ENCODE measurements around the gene SP5. TPM values are rescaled to one million over a fixed set of nuclear protein-coding genes. Genes with fewer than 3 reads are reported as not detected.
"Not testable (repeated sequence)": the region's sequence is repeated elsewhere in the genome, so short reads cannot be mapped to it uniquely, and the experiment has no call there.

Gene SP5
- total RNA-seq, 1 experiment from 2014 or later = not detected

DNA sequence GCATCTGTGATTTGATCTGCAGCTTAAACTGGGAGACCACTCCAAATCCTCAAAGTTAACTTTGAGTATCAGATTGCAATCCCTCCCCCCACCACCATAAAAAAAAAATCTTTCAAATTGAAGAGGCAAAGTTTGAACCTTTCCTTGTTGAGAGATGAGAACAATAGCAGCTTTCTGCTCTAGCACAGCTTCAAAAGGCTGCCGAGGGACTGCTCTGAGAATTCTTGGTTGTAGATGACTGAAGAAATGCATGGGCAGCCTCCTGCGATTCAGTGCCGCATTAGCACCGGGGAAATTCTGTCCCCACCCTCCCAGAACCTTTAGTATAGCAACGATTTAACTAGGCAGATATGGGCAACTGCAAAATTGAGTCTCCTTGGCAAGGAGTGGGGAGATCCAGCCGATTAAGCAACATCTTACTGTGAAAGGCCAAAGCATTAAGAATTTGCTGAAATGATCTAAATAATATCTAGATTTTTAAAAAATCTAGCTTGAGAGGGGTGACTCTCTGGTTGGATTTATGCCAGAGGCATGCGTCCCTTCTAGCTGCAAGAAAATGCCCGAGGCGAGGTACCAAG lies 3.9 kb upstream of the SP5 start:
- DNase-seq (ENCODE audit: low read depth) = no peak

DNA sequence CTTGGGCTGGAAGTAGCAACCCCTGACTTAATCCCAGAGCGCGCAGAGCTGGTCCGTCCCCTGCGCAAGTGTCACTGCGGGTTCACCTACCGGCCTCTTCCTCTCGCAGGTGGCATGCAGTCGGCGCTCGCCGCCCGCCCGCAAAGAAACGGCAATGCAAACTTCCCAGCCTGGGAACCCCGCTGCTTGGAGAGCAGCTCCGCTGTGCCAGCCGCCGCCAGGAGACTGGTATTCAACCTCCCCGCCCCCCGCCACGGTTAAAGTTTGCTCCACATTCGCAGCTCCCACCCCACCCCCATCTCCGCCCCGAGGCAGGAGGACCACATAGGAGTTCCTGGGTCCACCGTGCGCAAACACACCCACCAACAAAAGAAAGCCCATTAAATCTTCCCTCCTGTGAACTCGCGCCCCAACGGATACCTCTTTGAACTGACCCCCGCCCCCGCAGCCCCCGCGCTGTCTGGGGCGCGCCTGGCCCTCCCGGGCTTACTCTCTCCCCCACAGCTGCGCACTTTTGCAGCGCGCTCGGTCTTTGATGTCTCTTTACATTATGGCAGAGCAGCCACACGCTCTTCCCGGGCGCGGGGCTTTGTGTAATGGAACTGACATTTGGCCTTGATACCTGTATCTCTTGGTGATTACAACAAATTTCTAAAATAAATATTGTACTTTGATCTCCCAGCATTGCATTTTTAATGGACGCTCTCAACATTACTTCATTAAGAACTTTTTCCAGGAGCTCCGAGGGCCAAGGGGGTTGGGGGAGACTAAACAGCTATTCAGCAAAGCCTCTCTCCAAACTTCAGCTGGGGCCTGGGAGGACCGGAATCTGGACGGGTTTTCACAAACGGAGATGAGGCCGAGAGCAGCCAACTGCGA lies 3.1 kb upstream of the SP5 start:
- no peak for DNase-seq (ENCODE audit: low read depth)

DNA sequence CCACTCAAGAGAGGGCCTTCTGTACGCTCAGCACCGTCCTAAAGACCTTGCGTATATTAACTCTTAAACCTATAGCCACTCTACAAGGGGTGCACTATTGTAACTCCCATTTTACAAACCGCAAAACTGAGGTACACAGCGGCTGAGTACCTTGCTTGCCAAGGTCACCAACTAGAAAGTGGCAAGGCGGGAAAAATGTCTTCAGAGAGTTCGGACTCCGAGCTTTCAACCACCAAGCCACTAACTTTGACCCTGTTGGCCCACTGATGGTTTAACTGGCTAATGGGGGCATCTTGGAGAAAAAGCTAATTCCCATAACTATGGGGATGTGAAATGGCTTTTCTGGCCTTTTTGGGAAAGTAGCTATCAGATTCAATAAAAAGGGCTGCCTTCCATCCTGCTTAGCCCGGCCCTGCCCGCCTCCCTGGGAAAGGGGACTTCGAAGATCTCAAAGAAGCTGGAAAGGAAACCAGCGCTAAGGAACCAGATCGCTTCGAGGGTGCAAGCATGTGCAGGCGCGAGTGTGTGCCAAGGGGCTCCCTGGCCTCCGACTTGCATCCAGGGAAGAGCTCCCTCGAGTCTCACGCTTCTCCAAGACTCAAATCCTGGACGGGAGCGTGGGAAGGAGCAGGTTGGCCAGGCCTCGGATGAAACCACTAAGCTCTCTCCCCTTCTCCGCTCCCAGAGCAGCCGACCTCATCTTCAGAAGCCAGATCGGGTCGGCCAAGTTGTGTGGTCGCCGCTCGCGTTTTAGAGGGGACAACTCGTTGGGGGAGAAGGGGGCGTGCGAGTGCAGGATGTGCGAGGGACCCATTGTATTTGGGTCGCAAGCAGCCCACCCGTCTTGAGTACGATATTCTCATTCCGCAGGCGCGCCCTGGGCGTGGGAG lies 2.2 kb upstream of the SP5 start:
- no peak for DNase-seq (ENCODE audit: low read depth)

DNA sequence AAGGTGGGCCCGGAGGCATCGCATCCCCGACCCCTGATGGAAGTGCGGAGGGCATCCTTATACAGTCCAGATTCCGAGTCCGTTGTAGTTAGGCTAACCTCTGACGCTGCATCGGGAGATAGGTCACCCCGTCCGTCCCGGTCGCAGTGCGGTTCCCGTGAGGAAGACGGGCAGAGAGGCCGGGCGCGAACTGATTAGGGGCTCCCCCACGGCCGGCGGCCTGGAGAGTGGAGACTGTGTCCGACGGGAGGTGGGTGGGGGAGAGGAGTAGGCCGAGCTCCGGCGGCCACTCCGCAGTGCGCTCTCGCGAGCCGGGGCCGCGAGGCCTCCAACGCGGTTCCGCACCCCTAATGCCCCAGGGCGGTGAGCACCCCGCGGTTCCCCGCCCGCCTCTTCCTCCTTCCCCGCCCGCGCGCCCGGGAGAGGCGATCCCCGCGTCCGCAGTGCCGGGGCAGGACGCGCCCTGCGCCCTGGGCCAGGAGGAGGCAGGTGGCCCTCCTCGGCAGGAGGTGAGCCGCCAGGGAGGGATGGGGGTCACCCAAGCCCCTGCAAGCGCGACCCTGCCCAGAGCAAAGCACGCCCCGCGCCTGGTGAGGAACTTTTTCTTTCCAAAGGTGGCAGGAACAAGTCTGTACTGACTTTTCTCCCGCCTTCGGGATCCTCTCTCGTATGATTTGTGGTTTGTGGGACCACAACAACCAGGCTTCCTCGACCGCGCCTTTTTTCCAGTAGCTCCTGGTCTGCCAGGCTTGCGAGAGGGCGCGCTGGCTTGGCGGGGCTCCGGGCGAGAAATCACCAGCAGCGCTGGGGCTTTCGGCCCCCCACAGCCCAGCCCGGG lies 1.4 kb upstream of the SP5 start:
- DNase-seq (ENCODE audit: low read depth) = no peak

DNA sequence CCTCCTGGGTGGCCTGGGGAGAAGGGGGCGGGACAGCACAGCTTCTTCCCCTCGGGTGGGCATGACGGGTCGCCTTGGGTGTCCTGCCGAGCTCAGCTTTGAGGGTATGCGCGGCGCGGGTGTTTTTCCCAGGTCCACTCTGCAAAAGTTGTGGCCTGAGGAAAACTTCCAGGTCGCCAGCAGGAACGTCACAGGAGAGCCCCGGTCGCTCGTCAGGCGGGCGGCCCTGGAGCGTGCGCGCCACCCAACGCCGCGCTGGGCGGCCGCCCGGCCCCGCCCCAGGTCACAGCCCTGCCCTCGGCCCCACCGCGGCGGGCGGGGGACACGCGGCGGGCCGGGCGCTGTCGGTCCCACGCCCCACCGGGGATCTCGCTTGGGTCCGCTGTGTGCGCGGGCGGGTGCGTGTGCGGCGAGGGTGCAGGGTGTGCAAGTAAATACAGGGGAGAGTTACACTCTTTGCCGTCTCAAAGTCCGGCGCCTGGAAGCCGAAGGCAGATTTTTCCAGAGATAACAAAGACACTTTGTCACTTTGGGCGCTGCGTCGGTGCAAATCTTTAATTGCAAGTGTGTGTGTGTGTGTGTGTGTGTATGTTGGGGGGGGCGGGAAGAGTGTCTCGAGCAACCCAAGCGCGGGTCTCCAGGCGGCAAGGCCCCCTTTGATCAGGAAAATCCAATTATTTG lies 616 bp upstream of the SP5 start:
- DNase-seq (ENCODE audit: low read depth) = no peak

DNA sequence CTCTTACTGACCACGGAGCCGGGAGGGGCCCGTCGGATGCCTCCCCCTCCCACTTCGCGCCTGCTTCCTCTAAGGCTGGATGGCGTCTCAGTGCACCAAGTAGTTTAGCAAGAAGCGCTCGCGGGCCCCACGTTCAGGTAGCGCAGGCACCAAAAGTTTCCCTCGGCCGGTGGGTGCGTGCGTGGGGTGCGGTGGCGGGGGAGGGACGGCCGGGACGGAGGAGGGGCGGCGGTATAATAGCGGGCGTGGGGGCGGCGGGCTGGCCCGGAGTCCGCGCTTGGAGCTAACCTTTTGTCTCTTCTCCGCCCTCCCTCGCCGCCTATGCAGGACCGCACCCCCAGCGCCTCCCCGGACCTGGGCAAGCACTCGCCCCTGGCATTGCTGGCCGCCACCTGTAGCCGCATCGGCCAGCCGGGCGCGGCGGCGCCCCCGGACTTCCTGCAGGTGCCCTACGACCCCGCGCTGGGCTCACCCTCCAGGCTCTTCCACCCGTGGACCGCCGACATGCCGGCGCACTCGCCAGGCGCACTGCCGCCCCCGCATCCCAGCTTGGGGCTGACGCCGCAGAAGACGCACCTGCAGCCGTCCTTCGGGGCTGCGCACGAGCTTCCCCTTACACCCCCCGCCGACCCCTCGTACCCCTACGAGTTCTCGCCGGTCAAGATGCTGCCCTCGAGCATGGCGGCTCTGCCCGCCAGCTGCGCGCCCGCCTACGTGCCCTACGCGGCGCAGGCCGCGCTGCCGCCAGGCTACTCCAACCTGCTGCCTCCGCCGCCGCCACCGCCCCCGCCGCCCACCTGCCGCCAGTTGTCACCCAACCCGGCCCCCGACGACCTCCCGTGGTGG lies 1.0 kb downstream of the SP5 start:
- DNase-seq (ENCODE audit: low read depth) = no peak

DNA sequence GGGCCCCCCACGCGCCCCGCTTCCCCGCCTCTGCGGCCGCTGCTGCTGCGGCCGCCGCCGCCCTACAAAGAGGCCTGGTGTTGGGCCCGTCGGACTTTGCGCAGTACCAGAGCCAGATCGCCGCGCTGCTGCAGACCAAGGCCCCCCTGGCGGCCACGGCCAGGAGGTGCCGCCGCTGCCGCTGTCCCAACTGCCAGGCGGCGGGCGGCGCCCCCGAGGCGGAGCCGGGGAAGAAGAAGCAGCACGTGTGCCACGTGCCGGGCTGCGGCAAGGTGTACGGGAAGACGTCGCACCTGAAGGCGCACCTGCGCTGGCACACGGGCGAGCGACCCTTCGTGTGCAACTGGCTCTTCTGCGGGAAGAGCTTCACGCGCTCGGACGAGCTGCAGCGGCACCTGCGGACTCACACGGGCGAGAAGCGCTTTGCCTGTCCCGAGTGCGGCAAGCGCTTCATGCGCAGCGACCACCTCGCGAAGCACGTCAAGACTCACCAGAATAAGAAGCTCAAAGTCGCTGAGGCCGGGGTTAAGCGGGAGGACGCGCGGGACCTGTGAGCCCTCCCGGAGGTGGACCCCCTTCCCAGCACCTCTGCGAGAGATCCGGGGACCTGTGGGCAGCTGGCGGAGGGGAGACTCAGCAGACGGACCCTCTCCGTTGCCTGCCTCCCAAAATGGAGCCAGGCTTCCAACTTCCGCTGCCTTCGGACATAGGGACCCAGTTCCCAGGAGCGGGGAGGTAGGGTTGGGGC lies 1.9 kb downstream of the SP5 start:
- no peak for DNase-seq (ENCODE audit: low read depth)

DNA sequence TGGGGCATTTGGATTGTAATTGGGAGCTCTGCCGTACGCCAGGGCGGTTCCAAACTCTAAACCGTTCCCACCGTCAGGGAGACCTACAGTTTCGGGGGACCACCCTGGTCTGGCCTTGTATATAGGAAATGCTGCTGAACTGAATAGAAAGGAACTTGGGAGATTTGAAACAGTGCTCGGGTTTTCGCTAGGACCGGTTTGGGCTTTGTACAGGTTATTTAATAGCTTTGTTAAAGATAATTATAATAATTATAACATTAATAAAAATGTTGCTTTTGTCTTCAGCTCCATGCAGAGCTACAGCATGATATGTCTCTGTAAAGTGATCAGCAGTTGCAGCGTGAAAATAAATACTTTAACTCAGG lies 2.4 kb downstream of the SP5 start:
- no peak for DNase-seq (ENCODE audit: low read depth)

DNA sequence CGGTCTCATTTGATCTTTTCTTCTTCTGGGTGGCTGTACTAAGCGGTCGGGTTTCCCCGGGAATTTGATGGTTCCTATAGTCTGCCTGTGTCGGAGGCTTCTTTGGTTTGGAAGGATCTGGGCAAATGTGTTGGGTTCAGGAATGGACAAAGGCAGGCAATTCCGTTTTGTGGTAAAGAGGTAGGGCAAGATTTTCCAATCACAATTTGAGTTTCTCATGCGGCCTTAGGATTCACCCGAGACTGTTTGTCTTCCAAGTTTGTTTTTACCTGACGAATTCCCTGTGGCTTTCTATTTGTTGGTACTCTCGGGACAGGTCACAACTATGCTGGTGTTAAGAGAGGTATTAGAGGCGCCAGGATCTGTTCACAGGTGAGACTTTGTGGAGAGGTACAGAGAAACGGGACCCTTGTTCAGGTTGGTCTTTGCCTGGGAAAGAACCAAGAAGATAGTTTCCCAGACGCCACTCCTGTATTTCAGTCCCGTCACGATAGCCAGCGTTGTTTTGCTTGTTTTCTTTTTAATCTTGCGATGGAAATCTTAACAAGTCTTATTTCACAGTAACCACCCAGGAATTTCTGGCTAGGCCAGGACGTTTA lies 3.0 kb downstream of the SP5 start:
- no peak for DNase-seq (ENCODE audit: low read depth)

DNA sequence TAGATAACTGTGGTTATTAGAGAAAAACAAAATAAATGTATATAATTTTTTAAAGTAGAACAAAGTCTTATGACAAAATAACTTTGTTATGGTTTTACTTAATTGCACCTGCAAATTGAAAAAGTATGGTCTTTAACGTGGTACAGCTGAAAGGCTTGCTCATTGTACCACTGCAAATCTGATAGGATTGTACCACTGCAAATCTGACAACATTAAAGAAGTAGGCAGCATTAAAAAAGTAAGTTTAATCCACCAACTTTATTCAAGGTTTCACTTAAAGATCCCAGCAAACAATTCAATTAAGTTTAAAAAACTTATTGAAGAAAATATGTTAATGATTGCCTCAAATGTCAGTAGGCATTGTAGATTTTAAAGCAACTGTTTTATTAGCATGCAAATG lies 4.7 kb downstream of the SP5 start:
- no peak for DNase-seq (ENCODE audit: low read depth)

DNA sequence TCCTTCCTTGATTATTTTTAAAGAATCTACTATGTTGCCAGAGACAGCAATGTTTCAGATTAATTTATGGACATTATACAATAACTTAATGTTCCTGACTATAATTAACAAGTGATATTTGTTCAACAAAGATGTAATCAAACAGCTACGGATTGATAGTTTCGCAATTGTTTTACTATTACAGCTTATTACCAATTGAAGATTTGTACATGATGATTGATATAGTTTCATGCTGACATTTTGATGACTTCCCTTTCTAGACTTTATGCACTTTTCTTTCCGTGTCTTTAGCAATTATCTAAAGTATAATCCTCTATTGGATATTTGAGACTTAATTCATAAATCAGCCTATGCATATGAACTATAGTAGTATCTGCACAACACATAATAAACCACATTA lies 6.5 kb downstream of the SP5 start:
- no peak for DNase-seq (ENCODE audit: low read depth)

DNA sequence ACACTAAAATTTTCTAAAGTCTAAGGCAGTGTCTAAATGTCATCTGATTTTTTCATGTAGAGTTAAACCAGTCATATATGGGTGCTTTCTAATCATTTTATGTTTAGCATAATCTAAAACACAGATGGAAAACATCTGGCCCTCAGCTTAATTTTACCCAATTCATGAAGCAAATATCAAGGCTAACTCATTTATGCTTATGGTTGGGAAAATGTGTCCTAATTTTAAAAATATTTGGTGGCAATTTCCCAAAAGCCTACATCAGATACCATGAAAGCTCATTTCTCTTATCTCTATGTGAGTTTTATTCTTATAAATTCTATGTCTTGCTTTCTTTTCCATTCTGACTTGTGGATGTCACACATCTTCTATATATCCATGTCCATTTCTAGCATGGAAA lies 7.2 kb downstream of the SP5 start:
- no peak for DNase-seq (ENCODE audit: low read depth)

DNA sequence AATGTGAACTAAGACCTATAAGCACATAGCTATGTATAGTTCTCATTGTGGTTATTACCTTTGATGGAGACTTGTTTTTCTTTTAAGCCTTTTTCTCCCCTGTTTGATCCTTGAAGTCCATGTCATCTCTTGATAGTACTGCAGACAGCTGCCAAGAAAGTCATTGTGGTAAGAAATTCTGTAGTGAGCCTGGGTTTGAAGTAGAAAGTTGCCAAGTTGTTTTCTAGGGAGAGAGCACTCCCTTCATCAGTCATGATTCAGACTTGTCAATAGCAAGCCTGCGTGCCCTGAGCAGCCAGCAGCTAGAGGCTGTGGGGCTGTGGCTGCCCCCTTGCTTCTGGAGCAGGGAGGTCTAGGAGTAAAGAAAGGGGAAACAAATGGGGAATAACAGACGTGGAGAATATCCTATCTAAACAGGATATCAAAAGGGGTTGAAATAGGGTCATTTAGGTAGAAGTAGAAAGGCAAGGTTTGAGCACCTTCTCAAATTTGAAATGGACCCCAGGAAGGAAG lies 8.4 kb downstream of the SP5 start:
- no peak for DNase-seq (ENCODE audit: low read depth)

DNA sequence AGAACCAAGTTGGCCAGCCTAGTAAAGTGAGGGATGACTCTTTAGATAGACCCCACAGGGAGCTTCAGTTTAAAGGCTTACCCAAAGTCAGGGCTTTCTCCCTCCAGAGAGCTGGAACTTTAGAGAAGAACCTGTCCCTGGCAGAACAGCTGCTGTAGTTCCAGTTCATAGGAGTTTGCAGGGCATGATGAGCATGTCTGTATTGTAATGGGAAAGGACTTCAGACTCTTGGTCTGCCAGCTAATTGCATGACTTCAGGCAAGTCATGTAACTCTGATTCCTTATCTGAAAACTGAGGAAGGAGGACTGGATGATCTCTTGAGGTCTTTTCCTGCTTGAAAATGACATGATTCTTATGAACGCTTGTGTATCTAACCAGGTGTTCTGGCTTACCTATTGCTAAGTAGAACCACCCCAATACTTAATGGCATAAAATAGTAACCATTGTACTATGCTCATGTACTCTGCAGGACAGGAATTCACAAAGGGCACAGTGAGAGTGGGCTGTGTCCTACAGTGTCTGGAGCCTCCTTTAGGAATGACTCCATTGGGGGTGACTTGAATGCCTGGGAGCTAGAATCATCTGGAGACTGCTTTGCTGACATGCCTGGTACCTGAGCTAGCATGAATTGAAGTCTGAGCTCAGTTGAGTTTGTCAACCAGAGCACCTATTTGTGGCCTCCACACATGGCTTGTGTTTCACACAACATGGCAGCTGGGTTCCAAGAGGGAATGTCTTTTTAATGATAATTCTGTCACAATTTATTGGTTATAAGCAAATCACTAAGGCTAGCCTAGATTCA lies 18.9 kb downstream of the SP5 start:
- DNase-seq (ENCODE audit: low read depth) = no peak

DNA sequence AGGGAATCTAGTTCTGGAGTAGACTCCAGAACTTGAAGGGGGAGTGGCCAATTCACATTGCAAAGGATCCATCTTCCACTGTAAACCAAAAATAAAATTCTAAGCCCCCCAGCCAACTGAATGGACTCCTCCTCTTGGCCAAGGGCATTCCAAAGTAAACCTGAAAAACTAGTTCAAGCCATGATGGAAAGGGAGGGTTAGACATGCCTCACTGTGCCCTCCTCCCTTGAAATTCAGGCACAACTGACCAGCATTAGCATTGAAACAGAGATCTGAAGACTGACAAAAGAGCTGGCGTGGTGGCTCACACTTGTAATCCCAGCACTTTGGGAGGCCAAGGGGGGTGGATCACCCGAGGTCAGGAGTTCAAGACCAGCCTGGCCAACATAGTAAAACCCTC lies 19.5 kb downstream of the SP5 start:
- DNase-seq (ENCODE audit: low read depth) = not testable (repeated sequence)

DNA sequence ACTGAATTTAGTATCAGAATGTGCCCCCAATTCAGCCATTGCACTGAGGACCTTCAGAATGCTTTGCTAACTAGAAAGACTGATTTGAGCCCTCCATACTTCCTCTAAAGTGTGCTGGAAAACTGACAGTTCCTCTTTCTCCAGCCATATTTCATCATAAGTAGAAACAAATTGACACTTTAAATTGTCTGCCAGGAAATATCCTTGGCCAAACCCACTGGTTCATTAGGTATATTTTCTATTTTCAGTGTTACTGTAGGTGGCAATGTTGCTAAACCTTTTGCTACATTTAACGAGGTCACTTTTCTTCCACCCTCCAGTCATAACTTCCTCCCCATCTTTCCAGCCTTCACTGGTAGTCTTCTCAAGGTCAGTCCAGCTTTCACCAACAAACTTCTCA lies 21.5 kb downstream of the SP5 start:
- no peak for DNase-seq (ENCODE audit: low read depth)

DNA sequence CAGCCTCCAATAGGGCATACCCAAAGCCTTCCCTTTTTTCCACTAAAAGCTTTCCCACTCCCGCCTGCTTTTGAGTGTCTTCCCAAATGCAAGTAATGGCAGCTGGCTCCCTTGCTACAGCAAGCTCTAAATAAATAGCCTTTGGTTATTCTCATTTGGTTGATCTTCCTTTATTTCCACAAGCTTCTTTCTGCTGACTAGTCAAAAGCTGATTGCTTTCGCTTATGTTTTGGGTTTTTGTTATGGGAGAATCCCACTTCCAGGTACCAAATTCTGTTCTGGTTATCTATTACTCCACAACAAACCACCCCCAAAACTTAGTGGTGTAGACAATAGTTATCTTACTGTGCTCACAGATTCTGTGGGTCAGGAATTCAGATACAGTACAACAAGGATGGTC lies 22.3 kb downstream of the SP5 start:
- no peak for DNase-seq (ENCODE audit: low read depth)

DNA sequence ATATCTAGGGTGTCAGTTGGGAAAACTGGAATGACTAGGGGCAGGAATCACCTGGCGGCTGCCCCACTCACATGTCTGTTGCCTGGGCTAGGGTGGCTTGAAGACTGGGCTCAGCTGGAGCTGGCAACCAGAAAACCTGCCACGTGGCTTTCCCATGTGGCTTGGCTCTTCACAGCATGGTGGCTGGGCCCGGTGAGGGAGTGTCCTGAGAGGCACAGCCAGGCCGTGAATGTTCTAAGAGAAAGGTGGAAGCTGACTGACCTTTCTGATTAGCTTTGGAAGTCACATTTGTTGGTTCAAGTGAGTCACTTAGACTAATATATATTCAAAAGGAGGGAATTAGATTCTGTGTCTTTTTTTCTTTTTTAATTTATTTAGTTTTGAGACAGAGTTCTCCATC lies 22.7 kb downstream of the SP5 start:
- DNase-seq (ENCODE audit: low read depth) = no peak
